DMS79 treated with DMSO at 0.1 percent for 48 hours (cell line): Measurements from ENCODE around the gene CHN2.
"Not testable (repeated sequence)": the region's sequence is repeated elsewhere in the genome, so short reads cannot be mapped to it uniquely, and the experiment has no call there.

Experiments used
- DNase-seq: peaks from one replicate; lab custom pipeline; 2025; lab: John Stamatoyannopoulos, UW

CHN2 gene

DNA sequence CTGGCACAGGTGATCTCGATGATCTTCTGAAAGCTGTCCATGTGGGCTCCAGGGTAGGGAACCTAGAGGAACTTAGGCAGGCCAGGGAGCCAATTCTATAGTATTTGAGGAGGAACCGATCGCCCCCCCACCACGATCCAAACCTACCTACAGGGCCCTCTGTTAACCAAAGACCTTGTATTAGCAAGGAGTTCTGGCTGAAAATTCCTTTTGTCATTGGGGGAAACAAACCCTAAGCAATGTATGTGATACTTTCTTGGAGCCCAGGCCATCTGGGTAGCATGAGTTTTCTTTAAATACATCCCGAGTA lies 62.1 kb downstream of the CHN2 start:
- no peak for DNase-seq

DNA sequence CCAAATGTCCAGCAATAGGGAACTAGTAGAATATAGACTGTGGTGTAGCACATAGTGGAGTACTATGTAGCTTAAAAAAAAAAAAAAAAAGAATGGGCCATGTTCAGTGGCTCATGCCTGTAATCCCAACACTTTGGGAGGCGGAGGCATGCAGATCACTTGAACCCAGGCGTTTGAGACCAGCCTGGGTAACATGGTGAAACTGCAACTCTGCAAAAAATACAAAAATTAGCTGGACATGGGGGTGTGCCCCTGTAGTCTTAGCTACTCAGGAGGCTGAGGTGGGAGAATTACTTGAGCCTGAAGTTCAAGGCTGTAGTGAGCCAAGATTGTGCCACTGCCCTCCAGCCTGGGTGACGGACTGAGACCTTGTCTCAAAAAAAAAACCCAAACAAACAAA lies 64.4 kb downstream of the CHN2 start:
- no peak for DNase-seq

DNA sequence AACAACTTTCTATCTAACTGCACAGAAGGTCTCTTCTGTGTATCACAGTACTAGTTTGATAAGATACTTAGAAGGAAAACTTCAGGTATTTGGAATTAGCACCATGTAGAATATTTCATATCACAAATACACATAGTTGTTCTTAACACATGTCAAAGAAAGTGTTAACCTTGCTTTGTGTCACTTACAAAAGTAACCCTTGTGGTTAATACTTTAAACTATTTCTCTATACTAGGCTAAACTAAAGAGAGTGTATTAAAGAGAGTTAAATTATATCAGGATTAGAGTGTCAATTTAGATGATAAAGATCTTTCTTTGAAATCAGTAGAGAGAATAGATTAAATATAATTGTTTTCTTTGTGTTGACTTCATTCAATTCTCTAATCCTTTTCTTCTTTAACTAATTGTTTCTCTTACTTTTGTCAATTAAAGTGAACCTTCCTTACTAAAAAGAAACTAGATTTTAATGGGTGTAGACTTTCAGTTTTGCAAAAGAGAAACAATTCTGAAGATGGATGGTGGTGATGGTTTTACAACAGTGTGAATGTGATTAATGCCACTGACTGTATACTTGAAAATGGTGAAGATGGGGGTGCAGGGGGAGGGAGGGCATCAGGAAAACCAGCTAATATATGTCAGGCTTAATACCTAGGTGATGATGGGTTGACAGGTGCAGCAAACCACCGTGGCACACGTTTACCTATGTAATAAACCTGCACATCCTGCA lies 67.8 kb downstream of the CHN2 start:
- DNase-seq = no peak

DNA sequence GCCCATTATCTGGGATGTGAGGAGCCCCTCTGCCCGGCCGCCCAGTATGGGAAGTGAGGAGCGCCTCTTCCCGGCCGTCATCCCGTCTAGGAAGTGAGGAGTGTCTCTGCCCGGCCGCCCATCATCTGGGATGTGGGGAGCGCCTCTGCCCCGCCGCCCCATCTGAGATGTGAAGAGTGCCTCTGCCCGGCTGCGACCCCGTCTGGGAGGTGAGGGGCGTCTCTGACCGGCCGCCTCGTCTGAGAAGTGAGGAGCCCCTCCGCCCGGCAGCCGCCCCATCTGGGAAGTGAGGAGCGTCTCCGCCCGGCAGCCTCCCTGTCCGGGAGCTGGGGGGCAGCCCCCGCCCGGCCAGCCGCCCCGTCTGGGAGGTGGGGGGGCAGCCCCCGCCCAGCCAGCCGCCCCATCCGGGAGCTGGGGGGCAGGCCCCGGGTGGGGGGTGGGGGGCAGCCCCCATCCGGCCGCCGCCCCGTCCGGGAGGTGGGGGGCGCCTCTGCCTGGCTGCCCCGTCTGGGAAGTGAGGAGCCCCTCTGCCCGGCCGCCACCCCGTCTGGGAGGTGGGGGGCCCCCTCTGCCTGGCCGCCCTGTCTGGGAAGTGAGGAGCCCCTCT lies 69.1 kb downstream of the CHN2 start:
- not testable (repeated sequence) for DNase-seq

DNA sequence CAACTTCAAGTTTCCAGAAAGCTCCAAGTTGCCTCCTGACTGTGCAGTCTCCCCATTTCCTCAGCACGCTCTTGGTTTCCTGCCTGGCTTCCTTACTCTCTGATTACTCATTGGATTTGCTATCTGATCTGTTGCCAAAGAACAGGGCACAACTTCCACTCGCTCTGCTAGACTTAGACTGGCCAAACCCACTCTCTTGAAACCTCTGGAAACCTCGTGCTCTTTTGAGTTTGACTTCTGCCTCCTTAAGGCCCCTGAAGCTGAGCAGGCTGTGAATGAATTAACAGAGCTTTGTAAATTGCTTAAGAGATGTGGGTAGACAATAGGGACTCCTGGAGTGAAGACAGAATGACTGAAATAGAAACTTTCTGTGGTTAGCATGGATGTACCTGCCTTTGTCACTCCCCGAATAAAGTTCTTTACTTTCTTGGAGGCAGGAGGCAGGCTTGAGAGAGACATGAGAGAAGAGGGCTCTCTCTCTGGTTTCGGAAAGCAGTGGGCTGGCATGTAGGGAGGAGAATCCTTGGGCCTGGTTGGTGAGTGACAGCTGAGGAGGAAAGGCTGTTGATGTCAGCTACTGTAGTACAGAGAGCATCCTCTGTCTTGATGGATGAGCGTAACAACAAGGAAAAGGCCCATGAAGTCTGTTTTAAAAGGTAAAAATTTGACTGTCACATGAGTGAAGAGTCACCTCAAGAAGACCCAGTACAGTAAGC lies 70.8 kb downstream of the CHN2 start:
- no peak for DNase-seq

DNA sequence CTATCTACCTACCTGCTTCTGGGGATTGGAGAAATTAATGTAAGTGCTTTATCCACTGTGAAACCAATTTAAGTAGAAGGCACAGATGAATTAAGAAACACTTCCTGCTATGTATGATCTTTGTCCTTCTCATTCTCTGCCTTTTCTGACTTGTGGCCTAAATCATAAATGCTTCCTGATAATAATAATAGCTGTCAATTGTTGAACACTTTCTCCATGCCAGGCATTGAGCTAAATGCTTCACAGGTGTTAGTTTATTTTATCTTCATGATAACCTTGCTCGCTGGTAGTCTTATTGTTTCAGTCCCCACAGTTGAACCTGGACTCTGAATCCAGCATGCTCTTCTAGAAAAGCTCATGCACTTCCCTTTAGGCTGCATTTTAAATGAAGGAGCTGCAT lies 75.4 kb downstream of the CHN2 start:
- no peak for DNase-seq

DNA sequence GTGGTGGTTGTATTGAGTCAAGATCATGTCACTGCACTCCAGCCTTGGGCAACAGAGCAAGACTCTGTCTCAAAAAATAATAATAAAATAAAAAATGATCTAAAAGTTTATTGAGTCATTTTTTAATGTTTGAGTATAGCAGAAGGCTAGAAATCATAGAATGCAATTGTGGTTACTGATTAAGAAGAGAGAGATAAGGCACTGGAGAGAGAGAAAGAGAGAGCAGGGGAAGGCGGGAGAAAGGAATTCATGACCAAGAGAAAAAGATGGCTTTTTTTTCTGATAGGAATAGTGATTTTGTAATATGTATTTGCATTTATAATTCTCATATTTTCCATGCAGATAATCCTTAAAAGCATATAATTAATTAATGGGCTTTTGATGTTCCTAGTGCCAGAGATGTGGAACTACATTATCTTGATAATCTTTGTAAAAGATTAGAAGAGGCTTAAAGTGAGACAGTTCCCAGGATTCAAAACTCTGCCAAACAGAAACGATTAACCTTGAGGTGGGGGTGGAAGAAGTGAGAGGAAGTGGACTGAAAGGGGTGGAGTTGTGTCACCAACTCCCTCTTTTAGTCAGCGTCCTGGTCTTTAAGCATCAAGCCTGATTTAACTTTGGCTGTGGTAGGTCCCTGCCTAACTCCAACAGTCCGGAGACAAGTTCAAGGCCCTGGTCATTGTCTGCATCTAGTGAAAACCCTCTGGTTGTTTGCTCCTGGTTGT lies 76.2 kb downstream of the CHN2 start:
- DNase-seq = no peak

DNA sequence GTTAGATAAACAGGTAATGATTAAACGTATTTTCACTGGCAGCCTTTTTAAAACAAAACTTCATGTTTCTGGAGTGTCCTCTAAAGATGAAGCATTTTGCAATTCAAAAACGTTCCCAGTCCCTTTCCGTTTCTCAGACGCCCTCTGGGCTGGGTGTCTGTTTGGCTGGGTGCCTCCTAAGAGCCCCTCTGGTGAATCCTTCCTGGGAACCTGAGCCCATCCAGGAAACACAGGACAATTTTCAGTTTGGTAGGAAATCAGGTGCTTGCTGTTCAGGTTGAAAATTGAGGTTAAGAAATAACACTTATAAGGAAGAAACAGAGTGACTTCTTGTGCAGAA lies 76.7 kb downstream of the CHN2 start:
- no peak for DNase-seq

DNA sequence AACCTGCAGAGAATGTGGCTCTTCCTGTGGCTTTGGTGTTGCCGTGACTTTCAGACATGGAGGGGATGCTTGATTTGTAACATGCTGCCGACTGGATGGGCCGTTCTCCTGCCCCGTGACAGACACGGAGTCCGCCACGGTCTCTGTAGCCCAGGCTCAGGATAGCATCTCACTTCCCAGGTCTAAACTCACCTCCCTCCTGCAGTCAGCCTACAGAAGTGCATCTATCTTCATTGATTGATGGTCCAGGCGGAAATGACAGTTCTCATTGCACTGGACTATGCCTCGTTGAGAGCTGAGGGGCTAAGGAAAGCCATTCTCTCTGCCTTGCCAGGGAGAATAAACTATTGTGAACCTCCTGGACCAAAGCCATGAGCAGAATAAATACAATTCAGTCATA lies 77.5 kb downstream of the CHN2 start:
- DNase-seq = no peak

DNA sequence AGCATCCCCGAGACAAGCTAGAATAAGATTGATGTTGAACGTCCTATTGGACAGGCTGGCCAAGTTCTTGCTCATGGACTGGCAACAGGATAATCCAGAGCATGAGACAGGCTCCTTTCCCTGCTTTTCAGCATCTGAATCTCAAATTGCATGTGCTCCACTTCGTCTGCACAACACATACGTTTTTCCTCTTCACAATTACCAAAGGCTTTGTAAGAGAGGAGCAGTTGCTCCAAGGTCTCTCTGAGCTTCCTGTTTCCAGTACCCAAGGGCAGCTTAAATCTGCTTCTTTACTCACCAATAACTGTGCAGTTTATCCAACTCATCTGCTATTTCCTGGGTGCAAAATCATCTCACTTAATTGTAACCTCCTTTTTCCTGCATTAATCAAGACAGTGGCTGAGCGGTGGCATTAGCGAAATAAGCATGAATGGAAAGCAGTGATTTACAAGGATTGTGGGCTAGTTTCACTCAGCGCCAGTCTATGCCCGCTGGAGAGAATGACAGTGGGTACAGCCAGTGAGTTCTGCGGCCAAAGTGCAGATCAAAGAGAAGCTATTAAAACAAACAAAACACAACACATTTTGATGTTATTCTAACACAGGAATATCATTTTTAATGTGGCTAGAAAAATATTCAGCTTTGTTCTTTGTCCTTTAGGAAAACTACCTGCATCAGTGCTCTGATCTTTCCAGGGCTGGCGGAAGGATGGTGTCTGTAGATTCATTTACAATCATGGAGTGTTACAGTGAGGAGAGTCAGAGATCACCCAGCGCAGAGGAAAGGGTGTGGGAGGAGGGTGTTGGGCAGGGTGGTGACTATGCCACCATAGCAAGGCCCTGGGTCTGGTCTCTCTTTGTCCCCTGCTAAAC lies 79.8 kb downstream of the CHN2 start:
- no peak for DNase-seq

DNA sequence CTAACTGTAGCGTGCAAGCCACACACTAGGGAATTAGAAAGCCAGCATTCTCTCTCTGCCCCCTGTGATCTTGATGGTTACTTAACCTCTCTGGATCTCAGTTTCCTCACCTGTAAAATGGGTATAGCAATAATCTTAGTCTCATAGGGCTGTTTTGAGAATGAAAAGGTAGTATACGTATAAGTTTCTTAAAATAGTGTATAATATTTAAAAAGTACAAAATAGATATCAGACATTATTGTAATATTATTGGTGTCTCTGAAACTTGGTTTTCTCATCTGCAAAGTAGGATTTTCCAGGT lies 80.4 kb downstream of the CHN2 start:
- no peak for DNase-seq

DNA sequence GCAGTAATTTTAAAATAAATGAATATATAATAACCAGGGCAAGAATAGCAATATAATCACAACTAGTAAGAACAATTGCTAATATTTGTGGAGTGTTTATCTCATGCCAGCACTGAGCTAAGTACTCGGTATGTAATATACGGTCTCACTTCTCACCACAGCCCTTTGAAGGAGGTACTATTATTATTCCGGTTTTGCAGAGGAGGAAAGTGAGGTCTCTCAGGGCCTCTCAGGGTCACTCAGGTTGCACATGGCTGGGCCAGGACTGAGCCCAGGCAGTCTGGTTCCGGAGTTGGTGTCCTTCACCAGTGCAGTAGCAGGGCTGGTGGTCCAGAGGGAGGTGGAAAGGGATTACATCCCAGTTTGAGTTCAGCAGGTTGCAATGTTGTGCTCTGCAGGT lies 80.9 kb downstream of the CHN2 start:
- DNase-seq = no peak

DNA sequence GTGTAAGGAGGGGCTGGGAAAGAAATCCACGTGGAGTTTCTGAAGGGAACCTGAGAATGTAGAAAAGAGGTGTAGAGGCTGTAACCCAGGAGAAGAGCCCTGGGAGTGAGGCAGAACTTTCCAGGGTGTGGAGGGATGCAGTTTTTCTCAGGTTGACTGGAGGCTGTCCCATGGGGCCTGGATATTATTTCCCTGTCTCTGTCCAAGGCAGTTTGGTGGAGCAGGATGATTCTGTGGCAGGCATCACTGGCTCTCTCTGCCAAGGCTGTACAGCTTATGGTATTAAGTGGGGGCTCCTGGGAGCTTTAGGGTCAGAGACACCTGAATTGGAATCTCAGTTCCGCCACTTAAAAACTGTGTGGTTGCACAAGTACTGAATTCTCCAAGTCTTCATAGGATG lies 81.6 kb downstream of the CHN2 start:
- DNase-seq = peak; percentile 44

DNA sequence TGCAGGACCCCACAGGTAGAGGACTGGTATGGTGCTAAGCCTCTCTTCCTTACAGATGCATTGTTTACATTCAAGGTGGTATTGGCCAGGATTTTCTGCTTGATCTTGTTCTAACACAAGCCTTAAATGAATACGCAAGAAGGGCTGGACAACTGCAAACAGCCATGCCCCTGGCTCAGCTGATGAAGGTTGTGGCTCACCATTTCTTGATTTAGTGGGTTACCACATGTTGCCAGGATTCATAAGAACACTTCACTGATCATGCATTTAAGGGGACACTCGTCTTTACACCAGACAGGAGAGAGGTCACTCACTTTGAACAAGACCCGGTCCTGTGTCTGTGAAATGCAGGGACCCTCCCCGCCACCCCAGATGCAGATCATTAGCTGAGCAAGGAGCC lies 82.2 kb downstream of the CHN2 start:
- no peak for DNase-seq

DNA sequence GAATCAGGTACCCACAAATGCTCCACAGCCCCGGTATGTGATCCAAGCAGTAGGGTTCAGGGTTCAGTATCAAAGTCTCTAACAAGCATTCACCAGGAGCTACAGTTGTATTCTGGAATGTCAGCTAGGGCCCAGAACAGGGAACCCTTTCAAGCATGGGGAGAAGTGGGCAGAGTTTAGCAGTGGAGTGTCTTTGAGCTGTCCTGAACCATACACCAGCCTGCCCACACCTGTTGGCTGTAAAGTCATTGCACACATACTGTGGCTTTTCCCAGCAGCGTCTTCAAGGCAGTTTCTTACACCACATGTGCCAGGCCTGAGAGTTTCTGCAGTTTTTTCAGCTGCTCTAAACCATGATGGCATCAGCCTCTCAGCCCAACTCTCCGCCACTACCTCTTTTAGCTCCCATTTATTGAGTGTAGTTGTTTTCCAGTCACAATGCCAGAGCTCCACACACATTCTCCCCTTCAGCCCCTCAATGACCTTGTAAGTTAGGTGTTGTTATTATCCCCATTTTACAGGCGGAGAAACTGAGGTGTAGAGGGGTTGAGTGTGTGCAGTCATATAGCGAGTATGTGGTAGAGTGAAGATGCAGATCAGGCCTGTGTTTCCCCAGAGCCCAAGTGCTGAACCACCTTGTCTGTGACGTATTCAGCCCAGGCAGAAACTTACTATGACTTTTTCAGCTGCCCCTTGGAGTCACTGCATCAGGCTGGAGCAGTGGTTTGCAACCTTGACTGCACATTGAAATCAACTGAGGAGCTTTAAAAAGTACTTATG lies 83.1 kb downstream of the CHN2 start:
- no peak for DNase-seq

DNA sequence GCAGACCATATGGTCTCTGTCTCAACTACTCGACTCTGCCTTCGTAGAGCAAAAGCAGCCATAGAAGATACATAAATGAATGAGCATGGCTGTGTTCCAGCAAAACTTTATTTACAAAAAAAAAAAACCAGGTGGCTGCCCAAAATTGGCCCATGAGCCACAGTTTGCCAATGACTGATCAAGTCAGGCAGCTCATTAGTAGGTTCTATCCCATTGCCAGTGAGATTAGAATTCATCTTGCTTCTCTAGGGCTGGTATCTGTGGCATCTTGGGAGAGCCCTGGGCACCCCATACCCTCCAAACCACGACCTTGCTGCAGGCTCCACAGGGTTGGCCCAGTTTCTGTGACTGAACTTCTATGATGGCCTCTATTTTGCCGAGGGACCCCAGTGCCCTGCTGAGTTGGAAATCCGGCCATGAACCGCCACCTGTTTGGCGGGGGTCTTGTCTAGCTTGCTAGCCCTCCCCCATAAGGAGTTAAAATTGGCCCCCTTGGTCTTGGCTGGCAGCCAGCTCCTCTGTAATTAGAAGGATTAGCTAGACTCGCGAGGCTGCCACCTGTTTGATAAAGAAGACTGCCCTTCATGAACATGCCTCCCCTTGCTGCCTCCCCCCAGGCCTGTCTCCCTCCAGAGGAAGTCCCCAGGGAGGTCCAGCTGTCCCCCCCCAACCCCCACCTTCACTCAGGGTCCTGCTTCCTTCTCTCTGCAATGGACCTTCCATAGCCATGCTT lies 83.9 kb downstream of the CHN2 start:
- no peak for DNase-seq

DNA sequence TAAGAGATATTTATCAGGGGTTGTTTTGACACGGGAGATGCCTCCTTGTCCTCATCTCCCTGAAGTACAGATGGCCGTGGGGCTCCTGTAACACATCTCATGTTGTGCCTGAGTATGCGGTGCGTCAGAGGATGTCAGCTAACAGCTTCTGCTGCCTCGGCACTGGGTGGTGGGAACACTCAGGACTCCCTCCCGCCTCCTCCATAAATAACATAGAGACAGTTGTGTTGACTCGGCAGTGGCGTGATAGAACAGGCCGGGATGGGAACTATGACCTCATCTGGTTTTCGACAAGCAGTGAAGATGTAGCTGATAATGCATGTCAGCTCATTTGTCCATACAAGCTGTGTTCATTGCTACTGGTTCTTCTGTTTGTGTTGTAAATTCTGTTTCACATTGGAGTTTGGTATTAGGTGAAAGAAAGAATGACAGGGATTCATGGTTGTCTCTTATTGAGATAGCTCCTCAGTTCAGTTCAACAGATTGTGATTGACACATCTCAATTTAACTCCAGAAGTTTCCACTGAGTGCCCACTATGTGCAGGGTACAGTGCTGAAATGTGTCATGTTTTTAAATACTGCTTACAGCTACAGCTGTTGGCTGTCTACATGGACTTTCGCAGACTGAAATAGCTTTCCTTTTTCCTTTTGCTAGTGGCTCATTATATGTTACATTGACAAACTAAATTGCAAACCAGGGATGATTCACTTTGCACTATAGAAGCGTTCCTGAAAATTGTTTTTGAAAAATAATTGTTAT lies 87.4 kb downstream of the CHN2 start:
- DNase-seq = no peak

DNA sequence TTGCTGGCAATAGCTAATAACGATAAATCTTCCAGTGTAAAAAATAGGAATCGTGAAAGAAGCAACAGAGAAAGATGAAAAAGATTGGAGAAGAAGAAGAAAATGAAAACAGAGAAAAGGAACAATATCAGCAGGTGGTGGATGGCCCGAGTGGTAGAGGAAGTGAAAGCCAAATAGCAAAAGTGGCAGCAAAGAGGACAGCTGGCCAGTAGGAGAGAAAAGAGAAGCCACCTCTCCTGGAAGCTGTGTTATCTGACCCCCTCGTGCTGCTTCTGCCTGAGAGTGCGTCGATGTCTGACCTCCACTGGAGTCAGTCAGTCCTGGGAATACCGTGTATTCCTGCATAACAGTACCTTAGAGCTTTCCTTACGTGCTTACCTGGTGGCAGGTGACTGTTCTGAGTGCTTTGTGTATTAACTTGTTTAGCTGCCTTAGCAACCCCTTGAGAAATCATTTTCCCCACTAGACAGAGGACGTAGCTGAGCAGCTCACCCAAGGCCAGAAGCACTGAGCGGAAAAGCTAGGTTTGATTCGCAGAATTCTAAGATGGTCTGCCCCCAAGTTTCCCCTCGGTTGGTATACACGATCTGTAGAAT lies 88.3 kb downstream of the CHN2 start:
- DNase-seq = peak; percentile 86

DNA sequence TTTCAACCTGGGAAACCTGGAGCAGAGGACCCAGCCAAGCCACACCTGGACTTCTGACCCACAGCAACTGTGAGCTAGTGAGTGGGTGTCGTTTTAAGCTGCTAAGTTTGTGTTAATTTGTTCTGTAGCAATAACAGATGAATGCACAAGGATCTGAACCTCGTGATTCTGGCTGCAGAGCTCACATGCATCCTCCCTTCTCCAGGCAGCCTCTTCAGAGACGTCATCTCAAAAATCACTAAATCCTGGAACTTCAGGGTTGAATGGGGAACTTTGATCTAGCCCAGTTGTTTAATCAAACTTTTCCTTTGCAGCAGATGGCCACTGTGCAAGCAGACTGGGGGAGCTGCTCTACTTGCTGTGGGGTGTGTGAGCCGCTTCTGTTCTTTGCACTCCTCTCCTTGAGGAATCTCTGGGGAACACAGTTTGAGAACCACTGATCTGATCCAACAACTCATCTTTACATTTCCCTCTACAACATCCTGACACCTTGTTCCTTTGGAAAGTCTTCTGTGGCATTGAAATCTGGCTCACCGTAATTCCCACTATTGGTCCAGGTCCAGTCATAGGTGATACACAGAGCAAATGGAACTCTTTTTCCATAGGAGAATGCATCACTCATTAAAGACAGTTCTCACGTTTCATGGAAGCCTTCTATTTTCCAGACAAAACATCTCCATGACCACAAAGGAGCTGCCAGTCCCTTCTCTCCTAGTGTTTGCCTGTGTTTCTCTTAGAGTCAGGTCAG lies 90.3 kb downstream of the CHN2 start:
- no peak for DNase-seq
